MM.1S (cell line): ENCODE results near the gene TMEM187.

ENCODE experiments used
- EZH2 ChIP-seq: fragments of 300-600 bp; sonication (generic); optimal IDR thresholded peaks from 2 replicates; pipeline ENCODE3; 2017; ENCODE audit warnings: low read depth, mild to moderate bottlenecking, antibody characterized with exemption, low read length, mixed read lengths
- EZH2phosphoT487 ChIP-seq: fragments of 300-600 bp; sonication (generic); IDR thresholded peaks from 2 replicates; pipeline ENCODE4 v1.6.1; 2018; ENCODE audit warnings: antibody characterized with exemption, low read length
- TF ChIP-seq, protein P1 (sequence below): fragments of 300-600 bp; sonication (generic); IDR thresholded peaks from 2 replicates; pipeline ENCODE4 v1.5.1; 2016; ENCODE audit warnings: antibody characterized with exemption, low read length, mixed read lengths

GRCh38 chrX:153934762-153935325, 37.7 kb upstream of the TMEM187 start, which contains the start of gene NAA10:
- TF ChIP-seq, protein P1, sequence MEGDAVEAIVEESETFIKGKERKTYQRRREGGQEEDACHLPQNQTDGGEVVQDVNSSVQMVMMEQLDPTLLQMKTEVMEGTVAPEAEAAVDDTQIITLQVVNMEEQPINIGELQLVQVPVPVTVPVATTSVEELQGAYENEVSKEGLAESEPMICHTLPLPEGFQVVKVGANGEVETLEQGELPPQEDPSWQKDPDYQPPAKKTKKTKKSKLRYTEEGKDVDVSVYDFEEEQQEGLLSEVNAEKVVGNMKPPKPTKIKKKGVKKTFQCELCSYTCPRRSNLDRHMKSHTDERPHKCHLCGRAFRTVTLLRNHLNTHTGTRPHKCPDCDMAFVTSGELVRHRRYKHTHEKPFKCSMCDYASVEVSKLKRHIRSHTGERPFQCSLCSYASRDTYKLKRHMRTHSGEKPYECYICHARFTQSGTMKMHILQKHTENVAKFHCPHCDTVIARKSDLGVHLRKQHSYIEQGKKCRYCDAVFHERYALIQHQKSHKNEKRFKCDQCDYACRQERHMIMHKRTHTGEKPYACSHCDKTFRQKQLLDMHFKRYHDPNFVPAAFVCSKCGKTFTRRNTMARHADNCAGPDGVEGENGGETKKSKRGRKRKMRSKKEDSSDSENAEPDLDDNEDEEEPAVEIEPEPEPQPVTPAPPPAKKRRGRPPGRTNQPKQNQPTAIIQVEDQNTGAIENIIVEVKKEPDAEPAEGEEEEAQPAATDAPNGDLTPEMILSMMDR: no peak
- TF ChIP-seq EZH2phosphoT487: no peak
- no peak for TF ChIP-seq EZH2
